GM21723 (cell line): Measurements from ENCODE around the gene TRMT112.
"Not testable (repeated sequence)": the region's sequence is repeated elsewhere in the genome, so short reads cannot be mapped to it uniquely, and the experiment has no call there.

Source experiments
- ATAC-seq: cut with Tn5 transposase; IDR thresholded peaks from one replicate; pipeline ENCODE4 v1.9.1; 2021; ENCODE audit warnings: mild to moderate bottlenecking, moderate library complexity; ENCODE audit not compliant: unreplicated experiment

TRMT112 gene

DNA sequence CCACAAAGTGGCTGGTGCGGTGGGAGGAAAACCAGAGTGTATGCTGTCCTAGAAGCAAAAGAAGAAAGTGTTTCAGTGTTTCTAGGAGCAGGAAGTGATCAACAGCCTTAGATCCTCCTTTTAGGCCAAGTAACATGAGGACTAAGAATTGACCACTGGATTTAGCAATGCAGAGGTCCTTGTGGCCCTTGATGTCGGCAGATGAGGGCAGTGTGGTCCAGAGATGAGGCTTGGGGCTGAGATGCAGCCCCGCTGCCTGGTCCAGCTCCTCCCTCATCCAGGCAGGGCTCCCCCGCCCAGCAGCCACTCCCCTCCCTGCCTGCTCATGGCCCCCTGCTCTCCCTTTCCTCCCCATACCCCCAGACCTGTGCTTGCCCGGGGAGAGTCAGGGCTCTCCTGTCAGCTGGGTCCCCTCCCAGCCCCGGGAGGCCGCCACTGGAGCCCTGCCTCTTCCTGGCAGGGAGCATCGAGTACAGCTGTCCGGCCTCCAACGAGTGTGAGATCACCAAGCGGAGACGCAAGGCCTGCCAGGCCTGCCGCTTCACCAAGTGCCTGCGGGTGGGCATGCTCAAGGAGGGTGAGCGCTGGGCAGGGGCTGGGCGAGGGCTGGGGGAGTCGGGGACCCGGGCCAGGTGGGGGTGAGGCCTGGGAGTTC is 3.7 kb downstream of the TRMT112 start:
- no peak for ATAC-seq

DNA sequence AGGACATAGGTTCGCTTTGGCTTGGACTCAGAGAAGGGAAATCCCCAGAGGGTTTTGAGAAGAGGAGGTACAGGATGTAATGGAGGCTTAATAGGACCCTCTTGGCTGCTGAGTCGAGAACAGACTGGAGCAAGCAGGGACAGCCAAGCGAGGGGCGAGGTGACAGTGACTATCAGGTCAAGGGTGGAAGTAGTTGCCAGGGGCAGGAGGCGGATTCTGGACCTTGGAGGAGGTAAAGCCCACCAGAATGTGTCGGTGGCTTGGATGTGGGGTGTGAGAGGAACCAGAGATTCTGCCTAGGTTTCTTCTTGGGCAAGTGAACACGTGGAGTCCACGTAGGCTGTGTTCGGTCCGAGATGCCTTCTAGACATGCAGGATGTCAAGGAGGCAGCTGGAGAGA is 4.4 kb downstream of the TRMT112 start:
- no peak for ATAC-seq

DNA sequence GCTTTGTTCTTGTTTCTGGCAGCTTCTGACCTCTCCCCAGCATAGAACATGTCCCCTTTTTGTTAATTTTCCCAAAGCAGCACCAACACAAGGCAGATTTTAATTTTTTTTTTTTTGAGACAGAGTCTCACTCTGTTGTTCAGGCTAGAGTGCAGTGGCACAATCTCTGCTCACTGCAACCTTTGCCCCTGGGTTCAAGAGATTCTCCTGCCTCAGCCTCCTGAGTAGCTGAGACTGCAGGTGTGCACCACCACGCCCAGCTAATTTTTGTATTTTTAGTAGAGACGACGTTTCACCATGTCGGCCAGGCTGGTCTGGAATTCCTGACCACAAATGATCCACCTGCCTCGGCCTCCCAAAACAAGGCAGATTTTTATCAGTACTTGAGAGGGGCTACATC is 9.6 kb downstream of the TRMT112 start:
- not testable (repeated sequence) for ATAC-seq

DNA sequence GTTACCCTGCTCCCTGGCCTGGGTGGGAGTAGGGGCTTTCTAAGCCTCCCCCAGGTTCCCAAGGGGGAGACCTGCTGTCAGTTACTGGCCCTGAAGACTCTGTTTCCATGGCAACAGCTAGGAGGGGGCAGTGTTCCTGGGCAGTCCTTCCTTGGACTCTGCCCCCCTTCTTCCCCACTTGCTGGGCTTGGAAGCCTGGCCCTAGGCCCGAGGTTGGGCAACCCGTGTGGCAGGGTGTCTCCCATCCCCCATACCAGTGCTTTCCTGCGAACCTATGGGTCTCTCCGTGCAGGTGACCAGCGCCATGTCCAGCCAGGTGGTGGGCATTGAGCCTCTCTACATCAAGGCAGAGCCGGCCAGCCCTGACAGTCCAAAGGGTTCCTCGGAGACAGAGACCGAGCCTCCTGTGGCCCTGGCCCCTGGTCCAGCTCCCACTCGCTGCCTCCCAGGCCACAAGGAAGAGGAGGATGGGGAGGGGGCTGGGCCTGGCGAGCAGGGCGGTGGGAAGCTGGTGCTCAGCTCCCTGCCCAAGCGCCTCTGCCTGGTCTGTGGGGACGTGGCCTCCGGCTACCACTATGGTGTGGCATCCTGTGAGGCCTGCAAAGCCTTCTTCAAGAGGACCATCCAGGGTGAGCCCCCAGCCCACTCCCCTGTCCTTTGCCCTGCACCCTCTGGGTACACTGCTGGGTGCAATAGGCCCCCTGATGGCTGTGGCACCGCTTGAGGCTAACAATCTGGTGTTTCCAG is 10.3 kb downstream of the TRMT112 start:
- no peak for ATAC-seq

DNA sequence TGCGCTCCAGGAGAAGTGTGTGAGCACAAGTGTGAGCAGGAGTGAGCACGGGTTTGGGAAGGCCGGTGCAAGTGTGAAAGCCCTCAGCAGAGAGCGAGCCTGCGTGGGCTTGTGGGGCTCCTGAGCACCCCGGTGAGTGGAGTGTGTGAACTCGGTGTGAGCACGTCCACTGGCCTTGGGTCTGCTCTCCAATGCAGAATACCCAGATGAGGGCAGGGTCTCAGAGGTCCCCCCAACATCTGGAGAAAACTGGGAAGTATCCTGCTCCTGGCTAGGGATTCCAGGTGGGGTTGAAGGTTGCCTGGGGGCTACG is 10.8 kb downstream of the TRMT112 start:
- ATAC-seq, result no peak

DNA sequence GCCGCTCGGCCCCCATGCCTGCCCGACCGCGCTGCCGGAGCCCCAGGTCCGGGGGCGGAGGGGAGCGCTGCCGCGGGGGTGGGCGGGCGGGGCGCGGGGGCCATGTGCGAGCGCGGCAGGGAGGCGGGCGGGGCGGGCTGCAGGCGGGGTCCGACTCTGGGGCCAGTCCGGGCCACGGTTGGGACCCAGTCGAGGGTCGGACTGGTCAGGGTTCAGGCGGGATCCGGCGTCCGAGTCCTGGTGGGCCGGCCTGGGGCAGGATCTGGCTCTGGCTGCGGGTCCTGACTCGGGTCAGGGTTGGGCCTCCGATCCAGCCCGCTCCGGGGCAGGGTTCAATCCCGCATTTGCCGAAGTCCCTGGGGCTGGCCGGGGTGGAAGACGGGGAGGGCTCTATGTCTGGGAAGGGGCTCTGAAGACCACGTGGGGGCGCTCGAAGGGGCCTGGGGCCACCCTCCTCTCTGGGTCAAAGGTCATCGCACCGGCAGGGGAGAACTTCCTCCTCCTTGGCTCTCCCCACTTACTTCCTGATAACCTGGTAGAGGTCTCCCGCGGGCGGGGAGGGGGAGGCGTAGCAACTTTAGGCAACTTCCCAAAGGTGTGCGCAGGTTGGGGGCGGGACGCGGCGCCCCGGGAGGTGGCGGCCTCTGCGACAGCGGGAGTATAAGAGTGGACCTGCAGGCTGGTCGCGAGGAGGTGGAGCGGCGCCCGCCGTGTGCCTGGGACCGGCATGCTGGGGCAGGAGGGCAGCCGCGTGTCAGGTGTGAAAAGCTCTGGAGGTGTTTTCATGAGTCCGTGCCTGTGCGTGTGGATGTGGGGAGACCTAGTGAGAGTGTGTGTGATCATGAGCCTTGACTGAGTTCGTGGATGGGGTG is 11.4 kb downstream of the TRMT112 start:
- ATAC-seq, result peak; percentile 40

DNA sequence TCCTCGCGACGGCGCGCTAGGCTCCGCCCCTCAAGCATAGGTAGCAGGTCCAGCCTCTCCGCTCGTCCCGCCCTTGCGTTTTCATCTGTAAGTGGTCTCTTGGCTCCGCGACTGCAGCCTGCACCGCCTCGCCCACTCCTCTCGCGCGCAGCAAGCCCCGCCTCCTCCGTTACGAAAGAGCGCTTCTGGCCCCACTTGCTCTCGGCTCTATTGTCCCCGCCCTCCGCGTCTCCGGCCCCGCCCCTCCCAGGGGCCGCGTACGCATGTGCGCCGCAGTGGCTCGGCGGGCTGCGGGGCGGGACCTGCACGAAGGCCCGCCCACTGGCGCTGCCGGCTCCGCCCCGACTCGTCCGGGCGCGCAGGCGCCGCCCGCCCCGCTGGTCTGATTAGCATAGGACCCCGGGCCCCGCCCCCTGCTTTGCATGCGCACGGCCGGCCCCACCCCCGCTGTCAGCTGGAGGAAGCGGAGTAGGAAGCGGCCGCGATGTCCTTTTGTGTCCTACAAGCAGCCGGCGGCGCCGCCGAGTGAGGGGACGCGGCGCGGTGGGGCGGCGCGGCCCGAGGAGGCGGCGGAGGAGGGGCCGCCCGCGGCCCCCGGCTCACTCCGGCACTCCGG is 12.2 kb downstream of the TRMT112 start, which contains the start of gene ESRRA:
Gene ESRRA (plus strand): TSS at position 450 of the 616 bp plus-strand sequence. CDS start 1,656 bp downstream, outside the sequence.
- ATAC-seq, result peak; percentile 69

DNA sequence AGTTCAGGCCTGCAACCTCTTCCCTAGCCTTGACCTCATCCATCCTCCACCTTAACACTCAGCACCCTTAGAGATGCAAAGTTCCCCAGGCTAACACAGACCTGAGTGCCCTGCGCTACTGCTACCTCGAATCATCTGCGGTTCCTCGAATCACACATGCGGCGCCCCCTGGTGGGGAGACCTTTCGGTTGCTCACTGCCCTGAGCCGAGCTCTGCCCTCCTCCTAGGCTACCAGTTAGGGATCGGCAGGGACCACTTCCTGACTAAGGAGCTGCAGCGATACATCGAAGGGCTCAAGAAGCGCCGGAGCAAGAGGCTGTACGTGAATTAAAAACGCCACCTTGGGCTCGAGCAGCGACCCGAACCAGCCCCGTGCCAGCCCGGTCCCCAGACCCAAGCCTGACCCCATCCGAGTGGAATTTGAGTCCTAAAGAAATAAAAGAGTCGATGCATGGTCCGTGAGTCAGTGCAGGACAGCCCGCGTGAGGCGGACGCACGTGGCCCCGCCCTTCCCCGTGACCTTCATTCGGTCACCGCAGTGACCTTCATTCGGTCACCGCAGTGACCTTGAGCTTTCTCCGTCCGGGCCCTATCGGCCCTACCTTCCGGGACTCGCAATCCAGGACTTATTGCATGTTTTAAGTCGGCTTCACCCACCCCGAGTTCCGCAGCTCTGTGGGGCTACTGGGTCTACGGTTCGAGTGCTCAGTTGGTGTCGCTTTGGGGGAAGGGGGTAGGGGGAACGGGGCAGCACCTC is 12.9 kb downstream of the TRMT112 start:
- ATAC-seq, result peak; percentile 32

DNA sequence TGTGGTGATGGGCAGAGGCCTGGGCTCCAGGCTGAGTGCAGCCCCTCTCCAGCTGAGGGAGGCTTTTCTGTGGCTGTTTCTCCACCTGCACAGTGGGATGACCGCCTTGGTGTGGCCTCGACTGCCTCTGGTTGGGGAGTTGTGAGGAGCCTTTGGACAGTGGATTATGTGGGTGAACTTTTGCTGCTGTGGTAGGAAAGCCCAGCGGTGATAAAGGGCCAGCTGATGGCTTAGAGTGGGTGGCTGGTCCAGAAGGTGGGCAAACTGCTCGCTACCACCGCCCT is 13.4 kb downstream of the TRMT112 start:
- no peak for ATAC-seq

DNA sequence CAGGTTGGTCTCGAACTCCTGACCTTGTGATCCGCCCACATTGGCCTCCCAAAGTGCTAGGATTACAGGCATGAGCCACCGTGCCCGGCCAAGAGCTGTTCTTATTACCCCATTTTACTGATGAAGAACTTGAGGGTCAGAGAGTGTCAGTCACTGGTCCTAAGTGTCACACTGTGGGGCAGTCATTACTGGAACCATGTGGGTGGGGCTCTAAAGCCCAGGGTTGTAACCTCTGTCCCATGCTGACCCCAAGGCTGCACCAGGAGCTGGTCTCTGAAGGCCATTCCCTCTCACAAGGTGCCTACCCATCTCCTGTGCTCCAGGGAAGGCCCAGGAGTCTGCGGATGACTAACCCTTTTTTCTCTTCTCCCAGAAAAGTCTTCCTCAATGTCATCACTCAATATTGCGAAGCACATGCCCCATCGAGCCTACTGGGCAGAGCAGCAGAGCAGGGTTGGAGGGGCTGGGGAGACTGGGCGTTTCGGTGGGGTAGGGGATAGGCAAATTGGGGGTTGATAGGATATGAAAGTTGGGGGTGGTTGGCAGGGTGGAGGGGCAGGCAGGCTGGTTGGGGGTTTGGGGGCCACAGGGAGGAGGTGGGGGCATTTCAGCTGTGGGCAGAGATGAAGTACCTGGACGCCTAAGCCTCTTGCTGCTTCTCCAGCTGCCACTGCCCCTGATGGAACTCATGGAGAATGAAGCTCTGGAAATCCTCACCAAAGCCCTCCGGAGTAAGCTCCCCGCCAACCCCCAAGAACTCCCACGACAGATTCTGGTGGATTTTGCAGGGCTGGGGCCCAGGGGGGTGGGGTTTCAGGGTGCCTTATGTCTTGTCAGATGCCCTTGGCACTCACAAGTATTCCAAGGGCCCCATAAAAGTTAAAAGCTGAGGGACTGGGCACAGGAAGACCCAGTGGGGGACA is 14.0 kb downstream of the TRMT112 start:
- ATAC-seq, result no peak

DNA sequence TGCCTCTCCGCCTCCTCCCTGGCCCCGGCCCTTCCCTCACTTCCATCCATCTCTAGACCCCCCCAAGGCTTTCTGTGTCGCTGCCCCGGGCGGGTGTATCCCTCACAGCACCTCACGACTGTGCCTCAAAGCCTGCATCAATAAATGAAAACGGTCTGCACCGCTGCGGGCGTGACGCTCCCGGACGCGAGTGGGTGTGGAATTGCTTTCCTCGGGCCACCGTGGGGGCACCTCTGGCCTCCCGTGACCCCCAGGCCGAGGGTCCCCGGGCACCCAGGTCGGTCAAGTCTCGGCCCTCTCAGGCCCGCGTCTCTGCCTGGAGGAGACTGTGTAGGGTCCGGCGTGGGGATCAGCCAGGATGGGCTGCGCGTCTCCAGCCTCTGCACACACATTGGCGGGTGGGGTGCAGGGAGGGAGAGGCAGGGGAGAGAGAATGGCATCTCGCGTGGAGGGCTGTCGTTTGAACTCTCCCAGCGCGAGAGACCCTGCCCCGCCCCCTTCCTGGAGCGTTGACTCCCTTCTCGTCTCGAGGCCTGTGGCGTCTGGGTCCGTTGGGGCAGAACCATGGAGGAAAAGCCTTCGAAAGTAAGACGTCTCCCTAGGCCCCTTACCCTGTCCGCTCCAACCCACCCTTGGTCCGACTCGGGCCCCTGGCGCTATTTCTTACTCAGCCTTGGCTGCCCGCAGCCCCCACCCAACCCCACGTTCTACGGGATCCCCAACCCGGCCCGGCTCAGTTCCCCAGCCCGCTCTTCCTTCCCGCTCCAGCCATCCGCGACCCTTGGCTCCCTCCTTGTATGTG is 17.3 kb downstream of the TRMT112 start, which contains the start of gene CATSPERZ:
Gene CATSPERZ (plus strand): TSS at position 512 of the 802 bp plus-strand sequence. CDS start 53 bp downstream, at position 565.
- ATAC-seq, result no peak

DNA sequence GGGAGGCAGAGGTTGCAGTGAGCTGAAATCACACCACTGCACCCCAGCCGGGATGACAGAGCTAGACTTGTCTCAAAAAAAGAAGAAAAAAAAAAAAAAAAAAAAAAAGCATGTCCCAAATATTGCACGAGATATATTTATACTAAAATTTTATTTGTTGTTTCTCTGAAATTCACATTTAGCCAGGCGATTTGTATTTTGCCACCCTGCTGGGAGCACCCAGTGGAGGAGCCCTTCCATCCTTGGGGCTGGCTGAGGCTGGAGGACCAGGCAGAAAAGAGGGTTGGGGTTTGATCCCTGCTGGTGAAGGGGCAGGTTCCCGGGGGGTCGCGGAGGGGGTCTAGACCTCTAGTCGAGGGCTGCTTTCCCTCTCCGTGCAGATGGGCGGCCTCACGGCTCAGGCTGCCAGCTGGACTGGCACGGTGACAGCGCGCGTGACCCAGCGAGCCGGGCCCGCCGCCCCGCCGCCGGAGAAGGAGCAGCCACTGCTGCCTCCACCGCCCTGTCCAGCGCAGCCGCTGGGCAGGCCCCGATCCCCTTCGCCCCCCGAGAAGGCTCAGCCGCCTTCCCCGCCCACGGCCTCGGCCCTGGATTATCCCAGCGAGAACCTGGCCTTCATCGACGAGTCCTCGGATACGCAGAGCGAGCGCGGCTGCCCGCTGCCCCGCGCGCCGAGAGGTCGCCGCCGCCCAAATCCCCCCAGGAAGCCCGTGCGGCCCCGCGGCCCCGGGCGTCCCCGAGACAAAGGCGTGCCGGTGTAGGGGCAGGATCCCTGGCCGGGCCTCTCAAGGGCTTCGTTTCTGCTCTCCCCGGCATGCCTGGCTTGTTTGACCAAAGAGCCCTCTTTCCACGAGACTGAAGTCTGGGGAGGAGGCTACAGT is 18.2 kb downstream of the TRMT112 start:
- no peak for ATAC-seq

DNA sequence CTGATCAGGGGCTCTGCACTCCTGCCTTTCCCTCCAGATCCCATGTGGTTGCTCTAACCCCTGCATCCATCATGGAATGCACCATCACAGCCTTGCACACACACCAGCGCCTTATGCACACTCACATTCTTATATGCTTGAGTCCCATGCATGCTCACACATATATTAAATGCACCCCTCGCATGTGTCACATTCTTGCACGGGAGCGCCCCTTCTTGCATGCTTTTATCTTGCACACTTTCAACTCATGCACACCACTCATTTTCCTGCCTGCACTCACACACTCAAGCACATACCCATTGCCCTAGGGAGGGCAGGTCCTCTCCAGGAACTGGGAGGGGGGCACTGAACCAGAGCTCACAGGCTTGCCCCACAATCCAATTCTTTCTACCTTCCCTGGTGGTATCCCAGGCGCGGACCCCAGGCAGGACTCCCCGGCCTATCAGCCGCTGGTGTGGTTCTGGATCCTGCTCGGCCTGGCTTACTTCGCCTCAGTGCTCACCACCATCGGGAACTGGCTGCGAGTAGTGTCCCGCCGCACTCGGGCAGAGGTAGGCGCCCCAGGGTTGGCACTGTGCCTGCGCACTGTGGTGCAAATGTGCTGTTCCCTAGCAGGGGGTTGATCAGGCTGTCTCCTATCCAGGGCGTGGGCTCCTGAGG is 19.5 kb downstream of the TRMT112 start:
- ATAC-seq, result no peak

DNA sequence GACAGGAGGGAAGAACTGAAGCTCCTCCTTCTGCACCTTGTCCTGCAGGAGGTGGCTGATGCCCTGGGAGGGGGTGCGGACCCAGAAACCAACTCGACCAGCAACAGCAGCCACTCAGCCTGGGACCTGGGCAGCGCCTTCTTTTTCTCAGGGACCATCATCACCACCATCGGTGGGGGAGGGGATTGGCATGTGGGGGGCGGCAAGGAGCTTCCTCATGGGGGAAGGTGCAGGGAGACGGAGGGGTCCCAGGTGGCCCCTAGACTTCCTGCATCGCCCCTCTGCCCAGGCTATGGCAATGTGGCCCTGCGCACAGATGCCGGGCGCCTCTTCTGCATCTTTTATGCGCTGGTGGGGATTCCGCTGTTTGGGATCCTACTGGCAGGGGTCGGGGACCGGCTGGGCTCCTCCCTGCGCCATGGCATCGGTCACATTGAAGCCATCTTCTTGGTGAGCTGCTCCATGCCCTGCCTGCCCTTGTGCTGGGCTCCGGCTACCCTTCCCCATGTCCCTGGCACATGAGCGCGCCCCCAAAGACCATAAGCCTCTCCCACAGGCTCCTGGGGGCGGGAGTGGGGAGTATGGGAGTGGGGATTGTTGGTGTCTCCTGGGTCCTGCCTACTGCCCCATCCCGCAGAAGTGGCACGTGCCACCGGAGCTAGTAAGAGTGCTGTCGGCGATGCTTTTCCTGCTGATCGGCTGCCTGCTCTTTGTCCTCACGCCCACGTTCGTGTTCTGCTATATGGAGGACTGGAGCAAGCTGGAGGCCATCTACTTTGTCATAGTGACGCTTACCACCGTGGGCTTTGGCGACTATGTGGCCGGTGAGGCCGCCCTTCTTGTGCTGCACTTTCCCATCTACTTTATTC is 20.3 kb downstream of the TRMT112 start:
- no peak for ATAC-seq

DNA sequence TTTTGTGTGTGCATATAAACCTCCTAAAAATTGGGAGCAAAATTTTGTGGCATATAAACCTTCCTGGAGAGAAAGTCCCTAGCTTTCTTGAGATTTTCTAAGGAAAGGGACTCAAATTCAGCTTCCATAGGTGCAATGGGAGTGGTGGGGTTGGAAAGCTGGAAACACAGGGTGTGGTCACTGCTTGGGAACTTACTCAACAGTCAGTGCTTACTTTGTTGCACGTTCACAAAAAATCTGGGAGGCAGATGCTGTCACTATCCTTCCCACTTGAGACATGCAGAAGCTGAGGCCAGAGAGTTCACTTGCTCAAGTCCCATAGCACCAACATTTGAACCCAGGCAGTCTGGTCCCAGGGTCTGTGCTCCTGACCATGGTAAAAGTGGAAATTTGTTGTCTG is 21.1 kb downstream of the TRMT112 start:
- no peak for ATAC-seq

DNA sequence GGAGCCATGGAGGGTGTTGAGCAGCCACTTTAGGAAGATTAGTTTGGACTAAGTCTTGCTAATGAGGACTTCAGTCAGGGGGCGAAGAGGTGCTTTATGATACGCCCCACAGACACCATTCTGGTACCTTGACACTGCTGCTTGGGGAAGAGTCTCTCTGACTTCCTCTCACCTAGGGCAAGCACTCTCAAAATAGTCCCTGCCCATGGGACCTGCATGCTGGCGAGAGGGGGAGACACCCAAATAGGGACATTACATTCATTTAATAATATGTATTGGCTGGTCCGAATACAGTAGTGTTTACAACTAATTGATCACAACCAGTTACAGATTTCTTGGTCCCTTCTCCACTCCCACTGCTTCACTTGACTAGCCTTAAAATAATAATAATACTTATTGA is 21.6 kb downstream of the TRMT112 start:
- no peak for ATAC-seq
